ENCODE data around the gene SLC26A11.

Gene SLC26A11

GRCh38 chr17:80287806-80288567, 67.8 kb downstream of the SLC26A11 start:
- no peak overlapping the region for H3K4me3 ChIP-seq
- TF ChIP-seq CTCF (IDR thresholded peaks at IDR 0.05) = no peak
- H3K27ac ChIP-seq = no peak overlapping the region
- intact Hi-C loops (cut with DNase I; ENCODE audit: low total_unique reads) = no loop called here
- H3K27me3 ChIP-seq = no peaks in the 10 kb centered on the region
- no peaks in the 10 kb centered on the region for H3K4me1 ChIP-seq
- peaks cover 58 to 90% (median 62%) of the 10 kb centered on the region in 3 donors for H3K36me3 ChIP-seq
- no peaks in the 10 kb centered on the region for H3K9me3 ChIP-seq
- DNase-seq = no peak

GRCh38 chr17:80289616-80290015, 69.4 kb downstream of the SLC26A11 start:
- no peak overlapping the region for H3K27ac ChIP-seq
- H3K27me3 ChIP-seq = no peaks in the 10 kb centered on the region
- no peak overlapping the region for H3K4me3 ChIP-seq
- peaks cover 66 to 98% (median 74%) of the 10 kb centered on the region in 3 donors for H3K36me3 ChIP-seq
- H3K9me3 ChIP-seq = no peaks in the 10 kb centered on the region
- H3K4me1 ChIP-seq = no peaks in the 10 kb centered on the region
- no peak for DNase-seq
- no peak for TF ChIP-seq CTCF (IDR thresholded peaks at IDR 0.05)
- intact Hi-C loops (cut with DNase I; ENCODE audit: low total_unique reads) = no loop called here

- no peak overlapping the region for H3K27ac ChIP-seq
- no peak for DNase-seq
- no peak for TF ChIP-seq CTCF (IDR thresholded peaks at IDR 0.05)
- H3K36me3 ChIP-seq = peaks cover 66 to 98% (median 80%) of the 10 kb centered on the region in 3 donors
- no peaks in the 10 kb centered on the region for H3K9me3 ChIP-seq
- H3K27me3 ChIP-seq = no peaks in the 10 kb centered on the region
- H3K4me1 ChIP-seq = no peaks in the 10 kb centered on the region
- H3K4me3 ChIP-seq = no peak overlapping the region
- intact Hi-C loops (cut with DNase I; ENCODE audit: low total_unique reads) = no loop called here
These were observed 69.9 kb downstream of the SLC26A11 start for GRCh38 chr17:80290156-80290555.

GRCh38 chr17:80291260-80291659, 71.0 kb downstream of the SLC26A11 start:
- Histone ChIP-seq H3K36me3 (peaks cover 73 to 100% (median 91%) of the 10 kb centered on the region in 3 donors), H3K4me3 (no peak overlapping the region)
- intact Hi-C loops (cut with DNase I; ENCODE audit: low total_unique reads) = no loop called here

GRCh38 chr17:80291691-80292487, 71.7 kb downstream of the SLC26A11 start:
- intact Hi-C loops (cut with DNase I; ENCODE audit: low total_unique reads) = no loop called here
- no peak for DNase-seq

More at GRCh38 chr17:80291260-80291659, 71.0 kb downstream of the SLC26A11 start:
- H3K27me3 ChIP-seq = no peaks in the 10 kb centered on the region
- DNase-seq = no peak
- H3K27ac ChIP-seq = no peak overlapping the region
- no peak for TF ChIP-seq CTCF (IDR thresholded peaks at IDR 0.05)
- no peaks in the 10 kb centered on the region for H3K9me3 ChIP-seq
- H3K4me1 ChIP-seq = no peaks in the 10 kb centered on the region

More at GRCh38 chr17:80291691-80292487, 71.7 kb downstream of the SLC26A11 start:
- Histone ChIP-seq H3K27ac (no peak overlapping the region), H3K27me3 (no peaks in the 10 kb centered on the region), H3K4me3 (no peak overlapping the region), H3K36me3 (peaks cover 79 to 100% (median 97%) of the 10 kb centered on the region in 3 donors), H3K4me1 (no peaks in the 10 kb centered on the region), H3K9me3 (no peaks in the 10 kb centered on the region)
- TF ChIP-seq CTCF (IDR thresholded peaks at IDR 0.05) = no peak
